HL-60 (cell line): ENCODE data around the gene KRT86.

ENCODE experiments used
- CTCF ChIP-seq: IDR thresholded peaks from one replicate; pipeline ENCODE4 v1.5.1; 2011; ENCODE audit warnings: low read length, control low read depth, inconsistent platforms; ENCODE audit not compliant: insufficient read depth
- GABPA ChIP-seq: IDR thresholded peaks from 2 replicates; pipeline ENCODE4 v1.6.1; 2012; ENCODE audit warnings: low read depth
- POLR2AphosphoS5 ChIP-seq: IDR thresholded peaks from 2 replicates; pipeline ENCODE4 v1.6.1; 2012; ENCODE audit warnings: low read depth

- TF ChIP-seq CTCF, result no peak
- no peak for TF ChIP-seq POLR2AphosphoS5
- no peak for TF ChIP-seq GABPA
Measured at GRCh38 chr12:52274521-52275120, at the start of gene KRT86.
